Kidney (tissue), 14 donors: Measurements from ENCODE around the gene RGS21. TPM values are rescaled to one million over a fixed set of nuclear protein-coding genes. Genes with fewer than 3 reads are reported as not detected.

Source experiments
- DNase-seq, 5 donors: peaks; one replicate each; pipeline ENCODE4 v3.0.0-alpha.2; 2013 to 2020
- FAIRE-seq: peaks from 2 replicates; lab custom pipeline; 2012; peaks lifted over from hg19 to GRCh38; lab: Jason Lieb, UNC
- H3K27ac ChIP-seq, 2 donors: one replicate each; pipeline ENCODE4 v1.7.0; 2013; ENCODE audit warnings: low read depth in 2 of 2, low read length in 2 of 2, inconsistent platforms in 1 of 2
- H3K27me3 ChIP-seq: one replicate; pipeline ENCODE4 v1.7.1; 2013; ENCODE audit warnings: low read length, inconsistent platforms; ENCODE audit not compliant: control insufficient read depth, insufficient read depth
- H3K36me3 ChIP-seq, 3 donors: one replicate each; pipeline versions ENCODE4 v1.7.0 to v1.7.1; 2013; ENCODE audit warnings: low read length in 3 of 3, control low read depth in 1 of 3, inconsistent platforms in 1 of 3; ENCODE audit not compliant: insufficient read depth in 3 of 3, control insufficient read depth in 2 of 3
- H3K4me1 ChIP-seq, 3 donors: one replicate each; pipeline versions ENCODE4 v1.7.0 to v1.7.1; 2013; ENCODE audit warnings: low read length in 3 of 3, inconsistent platforms in 1 of 3, low read depth in 1 of 3; ENCODE audit not compliant: control insufficient read depth in 2 of 3, insufficient read depth in 2 of 3
- H3K4me3 ChIP-seq, 3 donors: one replicate each; pipeline versions ENCODE4 v1.7.0 to v1.8.1; 2013; ENCODE audit warnings: low read length in 3 of 3, control low read depth in 1 of 3, inconsistent platforms in 1 of 3
- H3K9ac ChIP-seq, 3 donors: one replicate each; pipeline versions ENCODE4 v1.7.0 to v1.7.1; 2013; ENCODE audit warnings: low read length in 3 of 3, control low read depth in 1 of 3, inconsistent platforms in 1 of 3
- H3K9me3 ChIP-seq, 3 donors: one replicate each; pipeline versions ENCODE4 v1.7.0 to v1.7.1; 2013; ENCODE audit warnings: low read length in 3 of 3, control low read depth in 1 of 3, inconsistent platforms in 1 of 3; ENCODE audit not compliant: control insufficient read depth in 2 of 3, insufficient read depth in 1 of 3
- CTCF ChIP-seq: IDR thresholded peaks from 3 replicates; pipeline ENCODE4 v1.5.1; 2012; ENCODE audit warnings: mild to moderate bottlenecking, moderate library complexity, borderline replicate concordance; ENCODE audit not compliant: insufficient read depth; ENCODE audit errors: extremely low read depth
- intact Hi-C: fragments of 100-400 bp; cut with DNase I; formaldehyde crosslinking; loops from one replicate; pipeline ENCODE4 v1.11.1; 2022
- polyA plus RNA-seq: library from polyadenylated mRNA; stranded (reverse); fragments of 350-450 nt; fragmentation: Illumina TruSeq; extraction: RNeasy Lipid Tissue Mini Kit (QIAGEN cat#74804); gene quantifications from one replicate; pipeline ENCODE4 v1.2.3, GENCODE V29; 2014; ENCODE audit warnings: low read depth, low replicate concordance; ENCODE audit not compliant: insufficient read depth
- total RNA-seq: library from RNA; stranded (reverse); fragmentation: NEBNext Ultra II Directional; extraction: Animal tissue kit (Norgen Biotek cat#: 25700); gene quantifications from one replicate; pipeline ENCODE4 v1.2.1, GENCODE V29; 2021
- donor health status: control.
- donor health status: control.
- donor health status: control.
- donor health status: control.
- donor health status: control.
- donor health status: DM: yes; HTN: yes; CAD: no.
- donor health status: Normal renal cell carcinoma (clear cell type).

RGS21 gene
- total and polyA plus RNA-seq, 2 donors from 2014 or later: not detected

DNA sequence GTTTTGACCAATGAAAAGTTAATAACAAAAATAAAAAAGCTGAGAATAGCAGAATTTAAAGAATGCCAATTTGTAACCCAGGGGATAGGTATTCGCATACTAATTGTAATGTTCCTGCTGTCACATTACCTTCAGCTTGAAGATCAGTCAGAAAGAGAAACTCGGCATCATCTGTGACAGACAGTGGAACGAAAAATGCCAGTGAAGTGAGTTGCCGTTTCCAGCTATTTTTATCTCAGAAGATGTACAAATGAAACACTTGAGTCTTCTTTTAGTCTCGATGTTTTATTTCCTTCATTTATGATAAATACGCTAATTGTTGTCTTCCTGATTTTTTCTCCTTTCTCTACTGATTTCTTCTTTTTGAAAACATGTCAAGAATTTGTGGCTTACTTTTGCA lies 26.1 kb downstream of the RGS21 start:
- Histone ChIP-seq H3K27ac (no peak overlapping the region), H3K36me3 (no peaks in the 10 kb centered on the region), H3K4me1 (no peaks in the 10 kb centered on the region), H3K4me3 (no peak overlapping the region), H3K27me3 (no peaks in the 10 kb centered on the region), H3K9ac (no peak overlapping the region), H3K9me3 (no peaks in the 10 kb centered on the region)
- no peak for TF ChIP-seq CTCF
- intact Hi-C loops: no loop called here
- FAIRE-seq: no peak
- no peak for DNase-seq

DNA sequence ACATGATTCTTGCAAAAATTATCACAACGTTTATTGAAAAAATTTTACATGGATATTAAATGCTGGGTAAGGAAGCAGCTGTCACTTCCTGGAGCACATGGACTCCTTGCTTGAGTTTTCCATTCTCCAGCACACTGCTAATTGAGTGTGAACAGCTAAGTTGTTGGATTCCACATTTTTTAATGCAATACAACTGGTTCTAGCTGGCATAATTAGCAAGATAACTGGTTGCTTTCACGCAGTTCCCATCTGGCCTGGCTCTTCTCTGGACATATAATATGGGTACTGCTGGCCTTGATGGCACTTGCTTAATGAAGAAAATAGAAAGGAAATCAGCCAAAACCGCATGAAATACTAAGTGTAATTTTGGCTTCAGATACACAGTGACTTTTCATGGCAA lies 26.6 kb downstream of the RGS21 start:
- FAIRE-seq (no peak), DNase-seq (no peak)
- no peaks in the 10 kb centered on the region for H3K27me3 ChIP-seq
- no peak overlapping the region for H3K4me3 ChIP-seq
- no peaks in the 10 kb centered on the region for H3K36me3 ChIP-seq
- intact Hi-C loops: no loop called here
- no peak overlapping the region for H3K9ac ChIP-seq
- TF ChIP-seq CTCF: no peak
- no peaks in the 10 kb centered on the region for H3K4me1 ChIP-seq
- no peak overlapping the region for H3K27ac ChIP-seq
- no peaks in the 10 kb centered on the region for H3K9me3 ChIP-seq

DNA sequence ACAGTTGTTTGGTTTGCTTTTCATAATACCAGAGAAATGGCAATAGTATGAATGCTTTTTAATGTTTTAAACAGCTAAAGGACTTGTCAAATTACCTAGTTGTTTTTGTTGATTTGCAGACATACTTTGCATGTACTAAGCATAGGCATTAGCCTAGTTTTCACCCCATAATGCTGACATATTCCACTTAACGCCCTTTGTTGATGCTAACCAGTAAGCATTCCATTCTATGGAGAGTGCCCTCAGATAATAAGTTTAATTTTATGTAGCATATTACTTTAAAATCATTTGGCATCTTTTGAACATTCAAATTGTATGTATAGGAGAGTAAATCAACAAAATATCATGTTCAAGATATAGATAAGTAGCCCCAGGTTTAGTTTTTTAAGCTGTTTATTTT lies 32.5 kb downstream of the RGS21 start:
- H3K9ac ChIP-seq: no peak overlapping the region

More for the DNA sequence above, 32.5 kb downstream of the RGS21 start:
- FAIRE-seq (no peak), DNase-seq (no peak)
- no peaks in the 10 kb centered on the region for H3K36me3 ChIP-seq
- H3K4me1 ChIP-seq: no peaks in the 10 kb centered on the region
- H3K9me3 ChIP-seq: no peaks in the 10 kb centered on the region
- TF ChIP-seq CTCF: no peak
- intact Hi-C loops: no loop called here
- H3K4me3 ChIP-seq: no peak overlapping the region
- H3K27ac ChIP-seq: no peak overlapping the region
- no peaks in the 10 kb centered on the region for H3K27me3 ChIP-seq
